ENCODE measurements around the gene NRP2.

GRCh38 chr2:205662206-205662965 is 19.9 kb upstream of the NRP2 start:
- TF ChIP-seq CTCF (IDR thresholded peaks at IDR 0.05; ENCODE audit: low read depth, low read length, missing input control) = no peak
- no peak for TF ChIP-seq SP1 (IDR thresholded peaks at IDR 0.05)
- TF ChIP-seq GABPA (IDR thresholded peaks at IDR 0.05 in 1 of 2, conservative IDR thresholded peaks at IDR 0.05 in 1 of 2) = no peak
- TF ChIP-seq YY1 (IDR thresholded peaks at IDR 0.05) = no peak
